HCT116 (cell line): ENCODE measurements around the gene LRRTM4. TPM values are rescaled to one million over a fixed set of nuclear protein-coding genes. Genes with fewer than 3 reads are reported as not detected.

Source experiments
- ATAC-seq: fragments of 200-7000 bp; cut with Tn5 transposase; 2 replicates; pipeline ENCODE4 v1.9.1; 2020; ENCODE audit warnings: mild to moderate bottlenecking, moderate library complexity
- BruUV-seq: library from RNA; stranded (reverse); fragments of 400-500 nt; replicated peaks from 2 replicates; lab custom pipeline; 2021; lab: Mats Ljungman, UMichigan
- CTCF ChIA-PET: fragments of 300-600 bp; sonication (Branson Sonifier 250); formaldehyde crosslinking; loops from one replicate; lab custom pipeline; 2021; ENCODE audit warnings: antibody characterized with exemption; lab: Charles Lee
- POLR2A ChIA-PET: fragments of 300-600, 350-600 bp; sonication (Branson Sonifier 250); formaldehyde crosslinking; loops from one replicate; lab custom pipeline; 2021; ENCODE audit warnings: antibody characterized with exemption; lab: Charles Lee
- RAD21 ChIA-PET, 2 experiments: fragments of 300-600 bp; sonication (Branson Sonifier 250); formaldehyde crosslinking; loops; one replicate each; lab custom pipeline; 2023; ENCODE audit warnings: low total read pairs in 2 of 2; ENCODE audit not compliant: uncharacterized antibody in 2 of 2, unreplicated experiment in 2 of 2, low non-redundant PET in 1 of 2; lab: Charles Lee
- DNase-seq: peaks from one replicate; pipeline ENCODE4 v3.0.0-alpha.2; 2010; ENCODE audit warnings: low read depth, low spot score
- H2AFZ ChIP-seq: fragments of 200-600 bp; shearing (Covaris generic), sonication (generic); 2 replicates; pipeline ENCODE4 v1.6.1; 2017; ENCODE audit warnings: low read depth, mixed run types, mixed read lengths, antibody characterized with exemption, low read length; ENCODE audit not compliant: poor library complexity, severe bottlenecking
- H3K27ac ChIP-seq: 2 replicates; pipeline ENCODE4 v1.5.1; 2012; ENCODE audit warnings: low read depth, low read length
- H3K27me3 ChIP-seq: fragments of 200-600 bp; sonication (generic); 2 replicates; pipeline ENCODE4 v1.6.1; 2016; ENCODE audit warnings: mixed run types, low read length, mixed read lengths; ENCODE audit not compliant: insufficient read depth
- H3K36me3 ChIP-seq, 2 experiments: fragments of 200-500 bp in 1 of 2; fragments of 200-600 bp in 1 of 2; sonication (Bioruptor generic) in 1 of 2; sonication (generic) in 1 of 2; 2 replicates each; pipeline versions ENCODE4 v1.5.1 to v1.6.1; 2014 to 2016; ENCODE audit warnings: low read length in 2 of 2, inconsistent platforms in 1 of 2, mixed read lengths in 1 of 2, mixed run types in 1 of 2; ENCODE audit not compliant: insufficient read depth in 2 of 2, control insufficient read depth in 1 of 2
- H3K4me1 ChIP-seq, 2 experiments: fragments of 200-600 bp in 1 of 2; sonication (generic) in 1 of 2; 2 replicates each; pipeline versions ENCODE4 v1.5.1 to v1.6.1; 2012 to 2017; ENCODE audit warnings: low read length in 2 of 2, inconsistent platforms in 1 of 2, mild to moderate bottlenecking in 1 of 2, mixed read lengths in 1 of 2, mixed run types in 1 of 2, moderate library complexity in 1 of 2; ENCODE audit not compliant: insufficient read depth in 2 of 2, control insufficient read depth in 1 of 2
- H3K4me2 ChIP-seq: fragments of 200-600 bp; sonication (generic); 2 replicates; pipeline ENCODE4 v1.6.1; 2017; ENCODE audit warnings: mixed run types, low read length, mixed read lengths
- H3K4me3 ChIP-seq, 2 experiments: fragments of 200-600 bp in 1 of 2; sonication (generic) in 1 of 2; replicated peaks in 1 of 2; 2 replicates each; pipeline ENCODE4 v1.5.1; 2011 to 2016; ENCODE audit warnings: low read length in 2 of 2, control low read depth in 1 of 2, low read depth in 1 of 2, mild to moderate bottlenecking in 1 of 2, mixed read lengths in 1 of 2, mixed run types in 1 of 2
- H3K79me2 ChIP-seq: fragments of 200-600 bp; sonication (generic); 2 replicates; pipeline ENCODE4 v1.6.1; 2017; ENCODE audit warnings: mild to moderate bottlenecking, mixed run types, low read length, moderate library complexity, mixed read lengths; ENCODE audit not compliant: insufficient read depth
- H3K9ac ChIP-seq: fragments of 200-600 bp; sonication (generic); 2 replicates; pipeline ENCODE4 v1.6.1; 2016; ENCODE audit warnings: low read length, mixed read lengths
- H3K9me2 ChIP-seq: fragments of 200-600 bp; sonication (generic), shearing (Covaris generic); 2 replicates; pipeline ENCODE4 v1.6.1; 2017; ENCODE audit warnings: mixed run types, mild to moderate bottlenecking, moderate library complexity; ENCODE audit not compliant: insufficient read depth
- H3K9me3 ChIP-seq, 2 experiments: fragments of 200-500 bp in 1 of 2; fragments of 200-600 bp in 1 of 2; sonication (Bioruptor generic) in 1 of 2; sonication (generic) in 1 of 2; 2 replicates each; pipeline ENCODE4 v1.6.1; 2014 to 2017; ENCODE audit warnings: low read length in 2 of 2, mixed read lengths in 2 of 2, inconsistent platforms in 1 of 2, low read depth in 1 of 2, mild to moderate bottlenecking in 1 of 2, mixed run types in 1 of 2, moderate library complexity in 1 of 2; ENCODE audit not compliant: control insufficient read depth in 1 of 2, insufficient read depth in 1 of 2
- H4K20me1 ChIP-seq: fragments of 200-600 bp; sonication (generic), shearing (Covaris generic); 2 replicates; pipeline ENCODE4 v1.6.1; 2017; ENCODE audit warnings: mixed run types, mild to moderate bottlenecking, moderate library complexity; ENCODE audit not compliant: insufficient read depth
- CEBPB ChIP-seq: IDR thresholded peaks from 2 replicates; pipeline ENCODE4 v1.6.1; 2012; ENCODE audit warnings: low read depth
- EZH2 ChIP-seq: fragments of 200-600 bp; sonication (generic); IDR thresholded peaks from 2 replicates; pipeline ENCODE4 v1.6.1; 2017; ENCODE audit warnings: antibody characterized with exemption, mixed run types
- JUND ChIP-seq: IDR thresholded peaks from 2 replicates; pipeline ENCODE4 v1.6.1; 2012
- MAX ChIP-seq: IDR thresholded peaks from 2 replicates; pipeline ENCODE4 v1.6.1; 2012
- POLR2AphosphoS5 ChIP-seq: IDR thresholded peaks from 2 replicates; pipeline ENCODE4 v1.6.1; 2011; ENCODE audit warnings: mild to moderate bottlenecking, low read depth, low read length, moderate library complexity
- REST ChIP-seq: IDR thresholded peaks from 2 replicates; pipeline ENCODE4 v1.6.1; 2012; ENCODE audit warnings: low read depth
- SP1 ChIP-seq: IDR thresholded peaks from 2 replicates; pipeline ENCODE4 v1.6.1; 2012; ENCODE audit warnings: low read depth
- SRF ChIP-seq: IDR thresholded peaks from 2 replicates; pipeline ENCODE4 v1.6.1; 2012; ENCODE audit warnings: low read depth
- YY1 ChIP-seq: IDR thresholded peaks from 2 replicates; pipeline ENCODE4 v1.6.1; 2011; ENCODE audit warnings: low read length, low read depth, moderate library complexity, mild to moderate bottlenecking; ENCODE audit not compliant: insufficient replicate concordance; ENCODE audit errors: extremely low read depth
- ZBTB33 ChIP-seq: IDR thresholded peaks from 2 replicates; pipeline ENCODE4 v1.6.1; 2011; ENCODE audit warnings: mild to moderate bottlenecking, low read length, moderate library complexity; ENCODE audit not compliant: insufficient replicate concordance; ENCODE audit errors: extremely low read depth
- intact Hi-C: fragments of 100-400 bp; cut with micrococcal nuclease; formaldehyde crosslinking; loops from 2 replicates; pipeline ENCODE4 v1.10.0; 2022
- total RNA-seq: library from RNA; stranded (reverse); gene quantifications from one replicate; pipeline ENCODE4 v1.2.1, GENCODE V29; 2021; ENCODE audit not compliant: unreplicated experiment

LRRTM4 gene
- total RNA-seq, 1 experiment from 2014 or later = 0.25 TPM

GRCh38 chr2:77443076-77443475 lies 79.1 kb downstream of the LRRTM4 start:
- no peak for ATAC-seq
- H3K79me2 ChIP-seq = no peaks in the 10 kb centered on the region
- H3K9me3 ChIP-seq = peaks cover 12 to 26% of the 10 kb centered on the region in 2 experiments; a peak in 2 of 4 replicates
- no peaks in the 10 kb centered on the region for H3K27me3 ChIP-seq
- no peak for DNase-seq
- H3K27ac ChIP-seq = no peak overlapping the region
- intact Hi-C loops = no loop called here
- no peaks in the 10 kb centered on the region for H4K20me1 ChIP-seq
- POLR2A ChIA-PET = no interaction called here
- TF ChIP-seq CEBPB (no peak), MAX (no peak), ZBTB33 (no peak), SRF (no peak), SP1 (no peak), POLR2AphosphoS5 (no peak), EZH2 (no peak), JUND (no peak), REST (no peak), YY1 (no peak)
- no peaks in the 10 kb centered on the region for H3K4me1 ChIP-seq
- H3K4me2 ChIP-seq = no peak overlapping the region
- no peak overlapping the region for H3K4me3 ChIP-seq
- no peaks in the 10 kb centered on the region for H3K36me3 ChIP-seq
- CTCF ChIA-PET = no interaction called here
- H3K9ac ChIP-seq = no peak overlapping the region
- RAD21 ChIA-PET = no interaction called here
- no peak overlapping the region for H2AFZ ChIP-seq
- H3K9me2 ChIP-seq = no peaks in the 10 kb centered on the region
- BruUV-seq = no TSS peak
